KG1 (cell line): ENCODE data around the gene BPIFB6.

Source experiments
- DNase-seq: peaks from one replicate; lab custom pipeline; 2025; lab: John Stamatoyannopoulos, UW

The BPIFB6 gene

GRCh38 chr20:33016581-33017109, 14.8 kb upstream of the BPIFB6 start:
- no peak for DNase-seq

GRCh38 chr20:33017542-33017941, 13.9 kb upstream of the BPIFB6 start:
- no peak for DNase-seq

GRCh38 chr20:33018169-33018931, 13.1 kb upstream of the BPIFB6 start:
- DNase-seq = no peak

- no peak for DNase-seq
These were observed 11.8 kb upstream of the BPIFB6 start for GRCh38 chr20:33019465-33020277.

GRCh38 chr20:33020278-33021161, 10.9 kb upstream of the BPIFB6 start:
- DNase-seq = no peak

- DNase-seq = no peak
These were observed 9.6 kb upstream of the BPIFB6 start for GRCh38 chr20:33021879-33022278.

- no peak for DNase-seq
These were observed 9.2 kb upstream of the BPIFB6 start for GRCh38 chr20:33022289-33022688.

- no peak for DNase-seq
These were observed 8.6 kb upstream of the BPIFB6 start for GRCh38 chr20:33022694-33023438.

- DNase-seq = no peak
These were observed 7.8 kb upstream of the BPIFB6 start for GRCh38 chr20:33023439-33024242.

- DNase-seq = no peak
These were observed 7.2 kb upstream of the BPIFB6 start for GRCh38 chr20:33024243-33024560.

GRCh38 chr20:33024609-33025317, 6.7 kb upstream of the BPIFB6 start:
- no peak for DNase-seq

GRCh38 chr20:33025318-33025876, 6.1 kb upstream of the BPIFB6 start:
- no peak for DNase-seq

- no peak for DNase-seq
These were observed 5.2 kb upstream of the BPIFB6 start for GRCh38 chr20:33026072-33026778.

GRCh38 chr20:33026779-33027759, 4.4 kb upstream of the BPIFB6 start:
- DNase-seq = no peak

- no peak for DNase-seq
These were observed 3.4 kb upstream of the BPIFB6 start for GRCh38 chr20:33027769-33028751.

GRCh38 chr20:33028875-33029274, 2.6 kb upstream of the BPIFB6 start:
- DNase-seq = no peak

- DNase-seq = no peak
These were observed 1.4 kb upstream of the BPIFB6 start for GRCh38 chr20:33030076-33030475.
